Right atrium auricular region (tissue), 2 donors: ENCODE data around the gene TNK1. TPM values are rescaled to one million over a fixed set of nuclear protein-coding genes. Genes with fewer than 3 reads are reported as not detected.

Experiments used
- DNase-seq: peaks from one replicate; pipeline ENCODE4 v3.0.0-alpha.2; 2019; ENCODE audit warnings: low spot score
- H3K27ac ChIP-seq, 2 donors: fragments of 200-600 bp; sonication (generic); 1 replicate in 1 of 2; 2 replicates in 1 of 2; pipeline ENCODE4 v1.5.1; 2016 to 2019
- H3K27me3 ChIP-seq, 2 donors: fragments of 200-600 bp; sonication (generic); one replicate each; pipeline versions ENCODE4 v1.5.1 to v1.6.0; 2017 to 2019
- H3K36me3 ChIP-seq: fragments of 200-600 bp; sonication (generic); one replicate; pipeline ENCODE4 v1.5.1; 2016
- H3K4me1 ChIP-seq, 2 donors: fragments of 200-600 bp; sonication (generic); one replicate each; pipeline versions ENCODE4 v1.5.1 to v1.6.0; 2017 to 2019
- H3K4me3 ChIP-seq, 2 donors: fragments of 200-600 bp; sonication (generic); 1 replicate in 1 of 2; 2 replicates in 1 of 2; pipeline ENCODE4 v1.5.1; 2017 to 2019; ENCODE audit warnings: mild to moderate bottlenecking in 1 of 2, moderate library complexity in 1 of 2
- H3K9me3 ChIP-seq, 2 donors: fragments of 200-600 bp; sonication (generic); one replicate each; pipeline ENCODE4 v1.5.1; 2019
- total RNA-seq, 2 donors: library from RNA; depleted of rRNA; stranded (reverse); fragments of >200 nt; gene quantifications; one replicate each; pipeline ENCODE4 v1.1.0, GENCODE V29; 2016
- TF ChIP-seq, protein P1 (sequence below), 2 donors: fragments of 200-600 bp; sonication (generic); IDR thresholded peaks; one replicate each; pipeline ENCODE4 v1.5.1; 2019; ENCODE audit warnings: antibody characterized with exemption in 2 of 2

The TNK1 gene
- total RNA-seq, 2 donors from 2014 or later: 4.1 to 4.8 TPM

DNA sequence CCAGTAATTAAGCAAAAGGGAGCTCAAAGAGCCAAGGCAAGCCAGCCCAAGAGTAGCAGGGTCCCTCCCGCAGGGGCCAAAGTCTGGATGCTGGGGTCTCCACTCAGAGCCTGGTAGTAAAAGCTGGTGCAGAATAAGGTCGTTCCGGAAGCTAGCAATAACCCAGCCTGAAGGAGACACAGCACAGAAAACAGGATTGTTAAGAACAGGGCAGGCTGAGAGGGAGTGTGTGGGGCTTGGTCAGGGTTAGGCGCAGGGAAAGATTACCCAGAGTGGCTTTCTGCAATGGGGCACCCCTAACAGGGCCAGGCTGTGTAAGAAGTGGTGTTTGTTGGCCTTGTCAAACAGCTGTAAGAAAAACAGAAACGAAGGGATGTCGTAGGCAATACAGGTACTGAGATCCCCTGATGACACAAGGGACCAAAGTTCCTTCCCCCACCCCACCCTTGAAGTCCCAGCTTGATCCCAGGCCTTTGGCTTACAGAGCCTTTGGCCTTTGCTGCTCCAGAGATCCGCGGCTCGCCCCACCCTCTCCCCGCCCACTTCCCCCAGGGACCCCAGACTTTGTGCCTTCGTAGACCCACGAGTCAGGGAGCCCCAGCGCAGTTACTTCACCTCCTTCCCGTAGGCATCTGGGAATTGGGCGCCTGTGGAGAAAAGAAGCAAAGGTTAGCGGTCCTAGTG is 22.3 kb downstream of the TNK1 start:
- TF ChIP-seq, protein P1, sequence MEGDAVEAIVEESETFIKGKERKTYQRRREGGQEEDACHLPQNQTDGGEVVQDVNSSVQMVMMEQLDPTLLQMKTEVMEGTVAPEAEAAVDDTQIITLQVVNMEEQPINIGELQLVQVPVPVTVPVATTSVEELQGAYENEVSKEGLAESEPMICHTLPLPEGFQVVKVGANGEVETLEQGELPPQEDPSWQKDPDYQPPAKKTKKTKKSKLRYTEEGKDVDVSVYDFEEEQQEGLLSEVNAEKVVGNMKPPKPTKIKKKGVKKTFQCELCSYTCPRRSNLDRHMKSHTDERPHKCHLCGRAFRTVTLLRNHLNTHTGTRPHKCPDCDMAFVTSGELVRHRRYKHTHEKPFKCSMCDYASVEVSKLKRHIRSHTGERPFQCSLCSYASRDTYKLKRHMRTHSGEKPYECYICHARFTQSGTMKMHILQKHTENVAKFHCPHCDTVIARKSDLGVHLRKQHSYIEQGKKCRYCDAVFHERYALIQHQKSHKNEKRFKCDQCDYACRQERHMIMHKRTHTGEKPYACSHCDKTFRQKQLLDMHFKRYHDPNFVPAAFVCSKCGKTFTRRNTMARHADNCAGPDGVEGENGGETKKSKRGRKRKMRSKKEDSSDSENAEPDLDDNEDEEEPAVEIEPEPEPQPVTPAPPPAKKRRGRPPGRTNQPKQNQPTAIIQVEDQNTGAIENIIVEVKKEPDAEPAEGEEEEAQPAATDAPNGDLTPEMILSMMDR (IDR thresholded peaks at IDR 0.05): no peak
- Histone ChIP-seq H3K4me1 (peaks cover 0 to 27% of the 10 kb centered on the region in 2 donors), H3K27me3 (no peaks in the 10 kb centered on the region), H3K27ac (peak overlapping the region; percentile 91 to 94), H3K4me3 (peak overlapping the region; percentile 59 to 76), H3K9me3 (no peaks in the 10 kb centered on the region), H3K36me3 (no peaks in the 10 kb centered on the region)
- DNase-seq: peak; percentile 78

DNA sequence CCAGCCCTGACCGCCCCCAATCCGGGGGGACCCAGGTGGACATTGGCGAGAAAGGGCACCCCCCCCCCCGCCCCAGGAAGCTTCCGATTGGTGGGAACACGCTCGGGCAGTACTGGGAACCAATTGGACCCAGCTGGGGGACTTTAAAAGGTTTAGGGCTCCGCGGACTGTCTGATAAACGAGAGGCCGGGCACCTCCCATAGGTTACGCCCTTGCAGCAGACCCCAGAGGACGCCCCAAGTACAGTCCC is 22.8 kb downstream of the TNK1 start:
- DNase-seq: no peak
- Histone ChIP-seq H3K36me3 (no peaks in the 10 kb centered on the region), H3K27ac (peak overlapping the region; percentile 91 to 94), H3K9me3 (no peaks in the 10 kb centered on the region), H3K4me3 (peak overlapping the region; percentile 59 to 76), H3K4me1 (peaks cover 0 to 27% of the 10 kb centered on the region in 2 donors), H3K27me3 (no peaks in the 10 kb centered on the region)
- TF ChIP-seq, protein P1 (IDR thresholded peaks at IDR 0.05): no peak

DNA sequence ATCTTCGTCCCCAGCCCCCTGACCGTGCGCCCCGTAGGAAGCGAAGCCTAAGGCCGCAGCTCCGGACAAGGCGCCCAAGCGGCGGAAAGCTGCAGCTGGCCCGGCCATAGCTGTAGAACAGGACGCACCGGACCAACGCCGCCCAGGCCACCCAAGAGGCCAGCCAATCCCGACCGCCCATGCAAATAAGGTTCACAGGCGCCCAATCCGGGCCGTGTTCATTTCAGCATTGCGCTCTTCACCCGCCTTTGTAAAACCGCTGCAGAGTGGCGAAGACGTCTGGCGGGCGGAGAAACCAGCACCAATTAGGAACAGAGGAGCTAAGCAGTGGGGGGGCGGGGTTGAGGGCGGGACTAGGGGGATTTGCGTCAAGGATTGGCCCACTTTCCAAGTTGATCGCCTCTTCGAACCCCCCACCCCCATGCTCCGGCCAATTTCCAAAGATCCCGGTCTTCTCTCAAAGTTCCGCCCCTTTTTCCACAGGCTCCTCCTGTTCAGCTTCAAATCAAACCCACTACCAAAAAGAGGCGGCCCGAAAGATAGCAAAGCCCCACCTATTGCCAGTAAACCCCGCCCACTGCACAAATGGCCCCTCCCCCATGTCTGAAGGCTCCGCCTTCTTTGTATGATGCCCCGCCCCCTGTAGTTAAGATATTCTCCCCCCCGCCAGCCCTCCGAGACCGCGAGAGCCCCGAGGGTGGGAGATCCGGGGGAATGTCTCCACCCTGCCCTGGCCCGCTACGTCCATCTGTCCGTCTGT is 23.3 kb downstream of the TNK1 start, which contains the start of gene TMEM256:
Gene TMEM256, minus strand, starts transcription at position 121 of the 760 bp plus-strand sequence. Its CDS starts 13 bp downstream, at position 108.
- Histone ChIP-seq H3K4me1 (peaks cover 0 to 27% of the 10 kb centered on the region in 2 donors), H3K27me3 (no peaks in the 10 kb centered on the region), H3K4me3 (peak within 1 kb of the TSS; percentile 74 to 76), H3K36me3 (no peaks in the 10 kb centered on the region), H3K9me3 (no peaks in the 10 kb centered on the region), H3K27ac (peak within 1 kb of the TSS; percentile 91 to 94)
- peak; percentile 100 for DNase-seq
- TF ChIP-seq, protein P1 (IDR thresholded peaks at IDR 0.05): no peak

DNA sequence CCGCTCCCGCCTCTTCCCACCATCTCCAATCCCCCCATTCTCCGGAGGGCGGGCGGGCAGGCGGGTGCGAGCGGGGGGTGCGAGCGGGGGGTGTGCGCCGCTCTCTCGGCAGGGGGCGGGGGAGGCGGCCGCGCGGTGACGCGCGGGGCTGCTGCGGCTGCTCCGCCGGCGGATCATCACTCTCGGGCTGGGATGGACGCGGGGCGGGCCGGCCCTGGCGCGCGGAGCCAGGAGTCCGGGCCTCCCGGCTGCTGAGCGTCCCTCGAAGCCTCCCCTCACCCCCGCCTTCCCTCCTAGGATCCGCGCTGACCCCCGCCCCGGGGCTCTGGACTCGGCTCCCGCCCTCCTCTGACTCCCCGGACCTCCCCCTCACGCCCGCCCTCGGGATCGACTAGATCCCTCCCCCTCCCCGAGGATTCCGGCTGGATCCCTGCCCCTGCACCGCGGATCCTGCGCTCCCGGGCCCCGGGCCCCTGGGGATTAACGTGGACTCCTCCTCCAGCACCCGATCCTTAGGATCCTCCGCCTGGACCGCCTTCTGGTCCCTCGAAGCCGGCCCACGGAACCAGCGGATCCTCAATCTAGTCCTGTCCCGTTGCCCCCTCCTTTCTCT is 24.0 kb downstream of the TNK1 start:
- peak overlapping the region; percentile 74 to 76 for H3K4me3 ChIP-seq
- no peaks in the 10 kb centered on the region for H3K9me3 ChIP-seq
- H3K36me3 ChIP-seq: no peaks in the 10 kb centered on the region
- H3K27me3 ChIP-seq: no peaks in the 10 kb centered on the region
- TF ChIP-seq, protein P1 (IDR thresholded peaks at IDR 0.05): no peak
- peaks cover 0 to 27% of the 10 kb centered on the region in 2 donors for H3K4me1 ChIP-seq
- DNase-seq: peak; percentile 64
- peak overlapping the region; percentile 91 to 94 for H3K27ac ChIP-seq

DNA sequence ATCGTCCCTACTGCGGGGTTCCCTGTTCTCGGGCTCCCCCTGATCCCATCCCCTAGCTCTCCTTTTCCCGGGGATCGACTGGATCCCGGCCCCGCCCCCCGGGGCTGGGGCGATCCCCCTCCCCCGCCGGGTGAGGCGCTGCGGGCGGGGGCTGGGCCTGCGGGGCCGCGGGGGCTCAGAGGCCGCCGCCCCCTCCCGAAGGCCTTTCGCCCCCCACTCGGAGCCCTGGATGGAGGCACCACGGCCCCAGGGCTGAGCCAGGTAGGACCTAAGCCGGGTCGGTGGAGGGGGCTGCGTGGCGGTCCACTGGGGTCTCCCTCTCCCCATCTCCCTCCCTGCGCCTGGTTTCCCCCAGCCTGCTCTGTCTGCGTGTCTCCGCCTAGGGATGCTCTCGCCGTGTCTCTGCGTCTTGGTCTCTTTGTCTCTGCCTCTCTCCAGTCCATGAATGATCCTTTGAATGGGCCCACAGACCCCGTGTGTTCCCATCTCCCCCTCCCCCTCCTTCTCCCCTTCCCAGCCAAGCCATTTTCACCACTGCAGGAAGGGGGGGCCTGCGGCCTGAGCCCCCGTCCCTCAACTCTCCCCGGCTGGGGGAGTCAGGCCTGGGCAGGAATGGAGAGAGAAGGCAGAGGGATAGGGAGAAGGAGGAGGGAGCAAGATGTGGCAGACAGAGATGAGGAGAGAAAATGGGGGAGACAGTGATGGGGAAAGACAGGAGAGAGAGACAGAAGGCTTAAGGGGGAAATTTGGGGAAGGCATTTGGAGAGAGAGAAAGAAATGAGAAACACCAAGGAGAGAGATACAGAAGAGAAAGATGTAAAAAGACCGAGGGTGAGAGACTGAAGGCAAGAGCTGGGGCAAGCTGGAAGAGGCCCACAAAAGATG is 24.7 kb downstream of the TNK1 start:
- TF ChIP-seq, protein P1 (IDR thresholded peaks at IDR 0.05): no peak
- Histone ChIP-seq H3K4me3 (peak overlapping the region; percentile 74 to 76), H3K27me3 (no peaks in the 10 kb centered on the region), H3K9me3 (no peaks in the 10 kb centered on the region), H3K36me3 (no peaks in the 10 kb centered on the region), H3K27ac (peak overlapping the region; percentile 91 to 94), H3K4me1 (peaks cover 0 to 27% of the 10 kb centered on the region in 2 donors)
- no peak for DNase-seq
